WTC11 (cell line): ENCODE results near the gene TOM1L2. TPM values are rescaled to one million over a fixed set of nuclear protein-coding genes. Genes with fewer than 3 reads are reported as not detected.

Source experiments
- ATAC-seq: fragments of 200-7000 bp; cut with Tn5 transposase; 2 replicates; pipeline ENCODE4 v1.10.0; 2021; ENCODE audit warnings: mild to moderate bottlenecking, moderate library complexity
- CTCF ChIA-PET: fragments of 300-600 bp; sonication (Branson Sonifier 250); formaldehyde crosslinking; loops from one replicate; lab custom pipeline; 2021; ENCODE audit warnings: antibody characterized with exemption; lab: Charles Lee
- POLR2A ChIA-PET: fragments of 350-600 bp; sonication (Branson Sonifier 250); formaldehyde crosslinking; loops from one replicate; lab custom pipeline; 2021; ENCODE audit warnings: antibody characterized with exemption; lab: Charles Lee
- DNase-seq: peaks from one replicate; pipeline ENCODE4 v3.0.0; 2021; ENCODE audit warnings: low spot score
- H3K27ac Mint-ChIP-seq: 2 replicates; pipeline ENCODE4 v1.8.0; 2021; ENCODE audit warnings: mixed read lengths
- H3K27me3 Mint-ChIP-seq: 2 replicates; pipeline ENCODE4 v1.8.0; 2021; ENCODE audit warnings: low read depth, mild to moderate bottlenecking, moderate library complexity, mixed read lengths
- H3K36me3 Mint-ChIP-seq: 2 replicates; pipeline ENCODE4 v1.8.0; 2021; ENCODE audit warnings: mixed read lengths
- H3K4me1 Mint-ChIP-seq: 2 replicates; pipeline ENCODE4 v1.8.0; 2022; ENCODE audit warnings: mixed read lengths
- H3K4me3 Mint-ChIP-seq: 2 replicates; pipeline ENCODE4 v1.8.0; 2021; ENCODE audit warnings: mild to moderate bottlenecking, moderate library complexity, mixed read lengths
- H3K9me3 Mint-ChIP-seq: 2 replicates; pipeline ENCODE4 v1.8.0; 2021; ENCODE audit warnings: mixed read lengths
- ATF1 ChIP-seq: sonication (generic); formaldehyde crosslinking; IDR thresholded peaks from 2 replicates; pipeline ENCODE4 v1.8.1; 2023; ENCODE audit warnings: mild to moderate bottlenecking, moderate library complexity, missing genetic modification reagents
- E2F1 ChIP-seq: sonication (generic); formaldehyde crosslinking; IDR thresholded peaks from 2 replicates; pipeline ENCODE4 v1.8.0; 2022; ENCODE audit warnings: mild to moderate bottlenecking, missing genetic modification reagents
- E2F4 ChIP-seq: sonication (generic); formaldehyde crosslinking; IDR thresholded peaks from 2 replicates; pipeline ENCODE4 v1.8.1; 2022; ENCODE audit warnings: low read depth, mild to moderate bottlenecking, moderate library complexity, missing genetic modification reagents, borderline replicate concordance
- FOXP4 ChIP-seq: sonication (generic); formaldehyde crosslinking; IDR thresholded peaks from 2 replicates; pipeline ENCODE4 v1.8.0; 2022; ENCODE audit warnings: mild to moderate bottlenecking, missing genetic modification reagents
- HMGA2 ChIP-seq: fragments of 250-450 bp; sonication (Bioruptor Pico); IDR thresholded peaks from 2 replicates; pipeline ENCODE4 v1.4.0; 2021; ENCODE audit warnings: mild to moderate bottlenecking, moderate library complexity
- KAT7 ChIP-seq: sonication (generic); formaldehyde crosslinking; IDR thresholded peaks from 2 replicates; pipeline ENCODE4 v1.8.1; 2023; ENCODE audit warnings: missing genetic modification reagents, mild to moderate bottlenecking, borderline replicate concordance
- MAX ChIP-seq: sonication (generic); formaldehyde crosslinking; IDR thresholded peaks from 2 replicates; pipeline ENCODE4 v1.8.0; 2022; ENCODE audit warnings: mild to moderate bottlenecking, missing genetic modification reagents
- MLX ChIP-seq: sonication (generic); formaldehyde crosslinking; IDR thresholded peaks from 2 replicates; pipeline ENCODE4 v1.8.1; 2023; ENCODE audit warnings: mild to moderate bottlenecking, missing genetic modification reagents, moderate library complexity
- RELA ChIP-seq: sonication (generic); formaldehyde crosslinking; IDR thresholded peaks from 2 replicates; pipeline ENCODE4 v1.8.1; 2022; ENCODE audit warnings: missing genetic modification reagents, mild to moderate bottlenecking, borderline replicate concordance
- SOX15 ChIP-seq: fragments of 250-450 bp; sonication (Bioruptor Pico); IDR thresholded peaks from 2 replicates; pipeline ENCODE4 v1.9.0; 2021; ENCODE audit warnings: mild to moderate bottlenecking
- TCF7 ChIP-seq: sonication (generic); formaldehyde crosslinking; IDR thresholded peaks from 2 replicates; pipeline ENCODE4 v1.8.0; 2022; ENCODE audit warnings: mild to moderate bottlenecking, low read depth, missing genetic modification reagents, moderate library complexity
- USF2 ChIP-seq: sonication (generic); formaldehyde crosslinking; IDR thresholded peaks from 2 replicates; pipeline ENCODE4 v1.8.1; 2023; ENCODE audit warnings: mild to moderate bottlenecking, missing genetic modification reagents, moderate library complexity
- ZNF232 ChIP-seq: sonication (generic); formaldehyde crosslinking; IDR thresholded peaks from 2 replicates; pipeline ENCODE4 v1.8.0; 2022; ENCODE audit warnings: mild to moderate bottlenecking, missing genetic modification reagents
- ZNF425 ChIP-seq: fragments of 250-450 bp; sonication (Bioruptor Pico); conservative IDR thresholded peaks from 2 replicates; pipeline ENCODE4 v1.9.0; 2021; ENCODE audit warnings: mild to moderate bottlenecking
- total RNA-seq: library from RNA; stranded (reverse); gene quantifications from 3 replicates; pipeline ENCODE4 v1.2.3, GENCODE V29; 2021
- TF ChIP-seq, protein P1 (sequence below): sonication (generic); formaldehyde crosslinking; conservative IDR thresholded peaks from 2 replicates; pipeline ENCODE4 v1.8.1; 2023; ENCODE audit warnings: mild to moderate bottlenecking, low read depth, missing genetic modification reagents, moderate library complexity

The TOM1L2 gene
- total RNA-seq, 1 experiment from 2014 or later, result 6.4 TPM

GRCh38 chr17:17806035-17806434 is 166.2 kb downstream of the TOM1L2 start (continued):
- no peak for TF ChIP-seq MLX (CRISPR knock-in tag)
- TF ChIP-seq HMGA2 (CRISPR knock-in tag), result no peak
- TF ChIP-seq, protein P1, sequence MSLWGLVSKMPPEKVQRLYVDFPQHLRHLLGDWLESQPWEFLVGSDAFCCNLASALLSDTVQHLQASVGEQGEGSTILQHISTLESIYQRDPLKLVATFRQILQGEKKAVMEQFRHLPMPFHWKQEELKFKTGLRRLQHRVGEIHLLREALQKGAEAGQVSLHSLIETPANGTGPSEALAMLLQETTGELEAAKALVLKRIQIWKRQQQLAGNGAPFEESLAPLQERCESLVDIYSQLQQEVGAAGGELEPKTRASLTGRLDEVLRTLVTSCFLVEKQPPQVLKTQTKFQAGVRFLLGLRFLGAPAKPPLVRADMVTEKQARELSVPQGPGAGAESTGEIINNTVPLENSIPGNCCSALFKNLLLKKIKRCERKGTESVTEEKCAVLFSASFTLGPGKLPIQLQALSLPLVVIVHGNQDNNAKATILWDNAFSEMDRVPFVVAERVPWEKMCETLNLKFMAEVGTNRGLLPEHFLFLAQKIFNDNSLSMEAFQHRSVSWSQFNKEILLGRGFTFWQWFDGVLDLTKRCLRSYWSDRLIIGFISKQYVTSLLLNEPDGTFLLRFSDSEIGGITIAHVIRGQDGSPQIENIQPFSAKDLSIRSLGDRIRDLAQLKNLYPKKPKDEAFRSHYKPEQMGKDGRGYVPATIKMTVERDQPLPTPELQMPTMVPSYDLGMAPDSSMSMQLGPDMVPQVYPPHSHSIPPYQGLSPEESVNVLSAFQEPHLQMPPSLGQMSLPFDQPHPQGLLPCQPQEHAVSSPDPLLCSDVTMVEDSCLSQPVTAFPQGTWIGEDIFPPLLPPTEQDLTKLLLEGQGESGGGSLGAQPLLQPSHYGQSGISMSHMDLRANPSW (CRISPR knock-in tag), result no peak
- TF ChIP-seq, all 79 proteins: peak for 0

- no peak overlapping the region for H3K27ac Mint-ChIP-seq
- H3K27me3 Mint-ChIP-seq, result peaks cover 16% of the 10 kb centered on the region
- no peaks in the 10 kb centered on the region for H3K36me3 Mint-ChIP-seq
- peaks cover 11% of the 10 kb centered on the region for H3K4me1 Mint-ChIP-seq
- no peak for ATAC-seq
- no peaks in the 10 kb centered on the region for H3K9me3 Mint-ChIP-seq
- no peak for DNase-seq
- H3K4me3 Mint-ChIP-seq, result no peak overlapping the region
- TF ChIP-seq ZNF232 (CRISPR knock-in tag) (no peak), E2F1 (no peak), MAX (CRISPR knock-in tag) (no peak), E2F4 (no peak), USF2 (no peak), ZNF425 (no peak), ATF1 (CRISPR knock-in tag) (no peak), TCF7 (CRISPR knock-in tag) (no peak), KAT7 (CRISPR knock-in tag) (no peak), SOX15 (CRISPR knock-in tag) (no peak), RELA (no peak), FOXP4 (CRISPR knock-in tag) (no peak)
- TF ChIP-seq, all 79 proteins: peak for 0
- POLR2A ChIA-PET, result no interaction called here
- CTCF ChIA-PET, result interaction anchor here (2.0 kb wide), 1 partner anchor 114 kb away, joined by 5 read pairs; no protein-coding TSS in a partner anchor
Measured at GRCh38 chr17:17805575-17805974, 166.6 kb downstream of the TOM1L2 start.
